ENCODE results near the gene CTSZ. TPM values are rescaled to one million over a fixed set of nuclear protein-coding genes. Genes with fewer than 3 reads are reported as not detected.
"Not testable (repeated sequence)": the region's sequence is repeated elsewhere in the genome, so short reads cannot be mapped to it uniquely, and the experiment has no call there.

The CTSZ gene
- total RNA-seq, 1 donor from 2014 or later, result 387 TPM

DNA sequence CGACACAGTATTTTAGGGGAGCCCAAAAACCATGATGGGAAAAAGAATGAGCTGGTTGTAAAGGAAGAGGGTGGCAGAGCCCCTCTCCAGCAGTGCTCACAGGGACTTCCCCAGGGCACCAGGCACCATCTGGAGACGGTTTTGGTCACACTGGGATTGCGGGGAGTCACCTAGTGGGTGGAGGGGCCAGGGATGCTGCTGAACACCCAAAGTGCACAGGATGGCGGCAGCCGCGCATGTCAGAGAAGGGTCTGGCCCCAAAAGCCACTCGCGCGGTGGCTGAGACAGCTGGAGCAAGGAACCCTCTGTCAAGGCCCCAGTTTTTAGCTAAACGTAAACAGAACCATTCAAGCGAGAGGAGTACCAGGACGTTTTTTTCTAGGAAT, 10.8 kb downstream of the CTSZ start:
- DNase-seq (ENCODE audit: low read depth), result no peak

DNA sequence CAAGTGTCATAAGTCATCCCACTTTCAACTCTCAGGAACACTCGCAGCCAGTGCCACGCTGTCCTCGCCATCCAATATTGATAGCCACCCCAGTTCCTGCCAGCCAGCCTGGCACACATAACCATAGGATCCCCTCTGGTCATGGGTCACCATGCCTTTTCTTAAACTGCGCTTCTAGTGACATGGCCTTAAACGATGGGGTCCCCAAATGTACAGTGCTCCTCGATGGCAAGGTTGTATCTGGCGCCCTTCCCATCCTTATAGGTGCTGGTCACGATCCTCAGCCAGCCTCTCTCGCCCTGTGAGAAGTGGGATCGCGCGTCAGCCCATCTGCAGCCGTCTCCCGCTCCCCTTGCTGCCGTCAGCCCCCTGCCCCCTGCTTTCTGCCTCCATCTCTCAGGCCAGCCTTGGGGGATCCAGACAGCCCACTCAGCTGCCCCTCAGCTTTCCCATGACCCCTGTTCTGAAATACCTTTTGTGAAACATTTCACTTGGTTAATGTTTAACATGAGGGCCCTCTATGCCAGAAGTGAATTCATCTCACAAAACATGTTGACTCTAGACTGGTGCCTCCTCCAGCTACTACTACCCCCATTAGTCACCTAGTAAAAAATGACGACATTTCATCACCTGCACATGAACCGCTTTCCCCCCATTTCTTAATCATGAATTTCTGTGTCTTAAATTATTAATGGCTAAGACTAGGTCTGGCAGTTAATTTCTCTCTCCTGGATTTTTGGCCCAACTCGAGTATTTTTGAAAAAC, 11.4 kb downstream of the CTSZ start:
- peak; percentile 90 for DNase-seq (ENCODE audit: low read depth)

DNA sequence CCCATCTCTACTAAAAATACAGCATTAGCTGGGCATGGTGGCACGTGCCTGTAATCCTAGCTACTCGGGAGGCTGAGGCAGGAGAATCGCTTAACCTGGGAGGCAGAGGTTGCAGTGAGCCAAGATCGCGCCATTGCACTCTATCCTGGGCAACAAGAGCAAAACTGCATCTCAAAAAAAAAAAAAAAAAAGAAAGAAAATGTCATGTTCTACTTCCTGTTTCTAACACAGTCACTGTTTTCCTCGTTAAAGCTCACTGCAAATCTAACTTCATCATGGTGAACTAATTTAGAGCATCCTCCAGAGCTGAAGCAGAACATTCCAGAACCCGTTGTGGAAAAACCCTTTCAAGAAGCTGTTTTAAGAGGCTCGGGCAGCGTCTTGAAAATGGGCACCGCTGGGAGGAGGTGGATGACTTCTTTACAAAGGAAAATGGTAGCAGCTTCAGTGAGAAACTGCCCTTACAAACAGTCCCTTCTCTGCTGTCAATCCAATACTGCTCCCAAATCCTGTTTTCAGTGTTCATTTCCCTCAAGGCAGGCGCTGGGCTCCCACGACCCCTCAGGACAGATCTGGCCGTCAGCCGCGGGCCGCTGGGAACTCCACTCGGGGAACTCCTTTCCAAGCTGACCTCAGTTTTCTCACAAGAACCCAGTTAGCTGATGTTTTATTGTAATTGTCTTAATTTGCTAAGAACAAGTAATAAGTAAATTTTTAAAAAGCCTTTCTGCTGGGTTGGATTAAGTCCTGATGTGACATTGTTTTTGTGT, 12.5 kb downstream of the CTSZ start:
- DNase-seq (ENCODE audit: low read depth), result no peak

DNA sequence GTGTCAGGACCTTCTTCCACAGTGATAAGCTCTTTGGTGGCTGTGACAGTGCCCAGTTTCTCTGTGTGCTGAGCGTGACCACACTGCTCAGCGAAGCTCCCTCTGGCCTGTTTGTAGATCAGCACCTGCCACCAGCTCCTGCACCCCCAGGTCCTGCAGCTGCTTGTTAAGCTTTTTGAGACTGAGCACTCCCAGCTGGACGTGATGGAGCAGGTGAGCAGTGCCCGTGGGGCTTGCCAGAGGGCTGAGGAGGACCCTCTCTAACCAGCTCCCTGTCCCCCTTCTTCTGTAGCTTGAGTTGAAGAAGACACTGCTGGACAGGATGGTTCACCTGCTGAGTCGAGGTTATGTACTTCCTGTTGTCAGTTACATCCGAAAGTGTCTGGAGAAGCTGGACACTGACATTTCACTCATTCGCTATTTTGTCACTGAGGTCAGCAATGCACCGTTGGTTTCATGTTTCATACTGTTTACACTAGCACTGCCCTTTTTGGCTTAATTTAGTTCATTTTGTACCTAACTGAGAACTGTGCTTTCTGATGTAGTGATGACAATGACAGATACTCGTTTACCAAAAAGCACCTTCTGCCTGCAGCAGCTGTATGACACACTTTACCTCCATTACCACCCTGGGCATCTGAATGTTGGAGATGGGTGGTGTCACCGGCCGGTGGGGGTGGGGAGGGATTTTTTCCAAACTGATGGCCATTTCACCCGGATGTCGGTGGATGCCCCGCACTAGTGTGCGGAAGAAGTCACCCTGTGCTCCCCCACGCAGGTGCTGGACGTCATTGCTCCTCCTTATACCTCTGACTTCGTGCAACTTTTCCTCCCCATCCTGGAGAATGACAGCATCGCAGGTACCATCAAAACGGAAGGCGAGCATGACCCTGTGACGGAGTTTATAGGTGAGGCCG, 13.5 kb downstream of the CTSZ start:
- DNase-seq (ENCODE audit: low read depth), result no peak

DNA sequence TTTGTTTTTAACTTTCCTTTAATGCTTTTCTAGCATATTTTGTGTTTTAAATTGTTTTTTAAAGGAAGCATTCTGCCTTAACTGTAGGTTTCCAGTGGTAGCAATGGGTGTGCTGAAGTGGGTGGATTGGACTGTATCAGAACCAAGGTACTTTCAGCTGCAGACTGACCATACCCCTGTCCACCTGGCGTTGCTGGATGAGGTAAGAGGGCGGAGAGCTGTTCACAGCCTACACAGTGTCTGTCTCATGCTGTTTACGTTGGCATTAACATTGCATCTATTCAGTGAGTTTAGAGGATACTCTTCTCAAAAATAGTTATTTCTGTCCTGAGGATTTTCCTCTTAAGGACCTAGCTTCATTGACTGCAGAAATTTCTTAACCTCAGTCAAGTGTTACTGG, 14.1 kb downstream of the CTSZ start:
- DNase-seq (ENCODE audit: low read depth), result no peak

DNA sequence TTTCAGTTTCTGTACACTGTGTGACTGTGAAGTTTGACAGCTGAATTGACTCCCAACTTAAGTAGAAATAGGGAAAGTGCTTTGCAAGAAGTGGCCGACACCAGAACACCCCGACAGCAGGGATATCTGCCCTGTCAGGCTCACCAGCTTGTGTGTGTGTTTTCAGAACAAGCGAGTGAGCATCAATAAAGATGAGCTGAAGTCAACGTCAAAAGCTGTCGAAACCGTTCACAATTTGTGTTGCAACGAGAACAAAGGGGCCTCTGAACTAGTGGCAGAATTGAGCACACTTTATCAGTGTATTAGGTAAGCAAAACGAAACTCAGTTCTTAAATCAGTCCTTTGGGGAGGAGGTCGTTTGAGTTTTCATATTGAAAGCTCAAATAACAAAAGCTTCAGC, 15.3 kb downstream of the CTSZ start:
- no peak for DNase-seq (ENCODE audit: low read depth)

DNA sequence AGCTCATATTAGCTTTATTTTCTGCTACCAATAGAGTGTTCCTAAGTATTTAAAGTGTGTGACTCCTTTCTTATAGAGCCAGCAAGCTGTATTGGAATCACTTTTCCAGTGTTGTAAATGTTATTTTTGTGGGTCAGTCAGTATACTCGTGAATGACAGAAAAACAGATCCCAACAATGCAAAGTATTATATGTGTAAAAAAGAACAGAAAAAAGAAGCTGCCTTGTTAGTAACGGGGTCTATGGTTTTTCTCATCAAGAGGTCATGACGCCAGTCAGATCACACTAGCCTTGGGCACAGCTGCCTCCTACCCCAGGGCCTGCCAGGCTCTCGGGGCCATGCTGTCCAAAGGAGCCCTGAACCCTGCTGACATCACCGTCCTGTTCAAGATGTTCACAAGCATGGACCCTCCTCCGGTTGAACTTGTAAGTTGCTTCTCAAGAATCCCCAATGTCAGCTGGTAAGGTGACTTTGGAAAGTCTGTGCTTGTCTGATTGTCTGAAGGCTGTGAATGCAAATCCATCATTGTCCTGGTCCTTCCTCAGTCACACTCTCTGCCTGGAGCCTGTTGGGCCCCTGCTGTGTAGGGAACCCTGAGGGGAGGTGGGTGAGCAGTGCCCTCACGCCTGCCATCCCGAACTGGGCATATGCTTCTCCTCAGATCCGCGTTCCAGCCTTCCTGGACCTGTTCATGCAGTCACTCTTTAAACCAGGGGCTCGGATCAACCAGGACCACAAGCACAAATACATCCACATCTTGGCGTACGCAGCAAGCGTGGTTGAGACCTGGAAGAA, 16.2 kb downstream of the CTSZ start:
- no peak for DNase-seq (ENCODE audit: low read depth)

DNA sequence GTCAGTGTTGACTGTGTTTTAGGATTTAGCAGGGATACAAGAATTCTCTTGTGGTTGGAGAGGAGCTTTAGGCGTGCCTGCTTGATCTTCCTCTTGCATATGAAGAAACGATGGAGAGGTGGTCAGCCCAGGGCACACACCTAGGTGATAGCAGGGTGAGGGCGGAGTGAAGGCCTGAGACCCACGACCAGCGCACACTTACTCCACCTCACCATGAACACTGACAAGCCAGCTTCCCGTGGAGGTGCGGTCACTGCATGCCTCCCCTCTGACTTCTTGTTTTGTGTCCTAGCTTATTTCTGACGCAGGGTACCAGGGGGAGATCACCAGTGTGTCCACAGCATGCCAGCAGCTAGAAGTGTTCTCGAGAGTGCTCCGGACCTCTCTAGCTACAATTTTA, 17.9 kb downstream of the CTSZ start:
- no peak for DNase-seq (ENCODE audit: low read depth)

DNA sequence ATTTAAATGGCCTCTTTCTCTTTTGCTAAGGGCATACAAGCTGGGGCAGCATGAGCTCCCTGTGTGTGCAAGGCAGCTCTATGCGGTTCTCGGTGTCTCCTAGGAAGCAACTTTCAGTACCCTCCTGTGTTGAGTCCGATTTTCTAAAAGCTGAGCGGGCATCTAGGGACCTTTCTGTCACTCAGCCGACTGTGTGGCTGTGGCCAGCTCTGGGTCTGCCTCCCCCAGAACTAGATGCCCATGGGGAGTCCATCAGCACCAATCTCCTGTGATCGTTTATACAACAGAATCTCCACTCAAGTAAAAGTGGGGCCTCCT, 18.5 kb downstream of the CTSZ start:
- DNase-seq (ENCODE audit: low read depth), result no peak

DNA sequence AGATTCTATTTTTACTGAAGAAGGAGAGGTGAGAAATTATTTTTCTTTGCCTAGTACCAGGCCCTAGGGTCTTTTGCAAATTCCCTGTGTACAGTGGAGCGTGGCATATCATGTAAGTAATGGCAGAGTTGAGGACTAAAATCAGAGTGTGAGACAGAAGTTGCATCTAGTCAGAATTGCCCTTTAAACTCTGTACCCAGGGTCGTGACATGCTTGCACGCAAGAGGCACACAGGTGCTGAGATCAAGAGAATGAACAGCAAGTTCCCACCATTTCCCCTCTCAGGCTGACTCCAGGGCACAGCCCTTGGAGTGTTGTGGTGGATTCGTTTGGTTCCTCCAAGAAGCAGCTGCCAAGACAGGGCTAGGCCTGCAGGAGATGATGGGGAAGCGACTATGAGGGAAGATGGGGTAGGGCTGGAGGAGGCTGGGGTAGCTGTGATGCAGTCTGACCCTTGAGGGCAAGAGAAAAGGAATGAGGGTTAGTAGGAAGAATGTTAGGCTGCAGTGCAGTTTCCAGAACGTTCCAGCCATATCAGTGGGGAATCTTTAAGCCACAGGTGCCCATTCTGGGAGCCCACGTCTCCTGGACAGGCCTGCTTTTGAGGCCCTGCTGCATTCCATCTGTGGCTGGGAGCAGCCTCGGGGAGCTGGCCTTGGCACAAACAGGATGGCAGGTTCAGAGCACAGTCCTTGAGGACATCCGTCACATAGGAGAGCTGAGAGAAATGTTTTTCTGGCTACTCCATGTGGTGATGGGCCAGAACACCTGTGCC, 19.1 kb downstream of the CTSZ start:
- no peak for DNase-seq (ENCODE audit: low read depth)

DNA sequence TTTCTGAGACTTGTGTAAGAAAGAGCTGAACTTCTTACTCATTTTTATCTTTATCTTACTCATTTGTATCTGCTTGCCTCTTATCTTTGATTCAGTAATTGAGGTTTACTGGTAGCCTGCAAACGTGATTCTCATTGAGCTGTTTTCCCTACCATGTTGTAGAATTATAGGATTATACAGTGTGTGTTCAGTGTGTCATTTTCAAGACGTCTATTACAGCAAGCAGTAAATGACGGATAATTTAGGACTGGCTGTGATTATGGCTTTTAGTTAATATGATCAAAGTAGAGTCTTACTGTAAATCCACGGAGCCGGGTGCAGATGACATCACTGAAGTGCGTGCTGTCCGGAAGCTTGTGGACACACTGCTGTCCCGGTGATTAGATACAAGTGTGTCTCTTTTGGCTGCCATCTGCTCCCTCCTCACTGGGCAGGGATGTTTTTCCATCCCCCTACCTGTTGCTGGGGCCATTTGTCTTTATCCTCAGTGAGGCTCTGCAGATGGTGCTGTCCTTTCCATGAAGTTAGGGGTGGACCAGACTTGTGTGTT, 20.0 kb downstream of the CTSZ start:
- DNase-seq (ENCODE audit: low read depth), result no peak

DNA sequence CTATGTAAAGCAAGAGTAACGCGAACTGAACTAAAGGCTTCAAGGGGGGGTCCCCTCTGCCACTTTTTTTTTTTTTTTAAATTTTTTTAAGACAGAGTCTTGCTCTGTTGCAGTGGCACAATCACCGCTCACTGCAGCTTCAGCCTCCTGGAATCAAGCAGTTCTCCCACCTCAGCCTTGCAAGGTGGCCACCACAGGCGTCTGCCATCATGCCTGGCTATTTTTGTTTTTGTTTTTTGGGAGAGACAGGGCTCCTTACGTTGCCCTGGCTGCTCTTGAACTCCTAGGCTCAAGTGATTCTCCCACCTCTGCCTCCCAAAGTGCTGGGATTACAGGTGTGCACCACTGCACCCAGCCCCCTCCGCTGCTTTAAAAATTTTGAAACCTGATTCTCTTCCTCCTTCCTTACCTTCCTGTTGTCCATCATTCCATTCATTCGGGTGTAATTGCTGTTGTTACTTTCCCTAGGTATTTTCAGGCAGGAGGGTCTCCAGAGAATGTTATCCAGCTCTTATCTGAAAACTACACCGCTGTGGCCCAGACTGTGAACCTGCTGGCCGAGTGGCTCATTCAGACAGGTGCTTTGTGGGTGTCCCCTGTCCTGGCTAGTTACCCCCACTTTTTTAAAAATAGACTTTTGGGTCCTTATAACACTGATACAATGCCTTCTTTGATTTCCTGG, 20.6 kb downstream of the CTSZ start:
- DNase-seq (ENCODE audit: low read depth), result no peak

DNA sequence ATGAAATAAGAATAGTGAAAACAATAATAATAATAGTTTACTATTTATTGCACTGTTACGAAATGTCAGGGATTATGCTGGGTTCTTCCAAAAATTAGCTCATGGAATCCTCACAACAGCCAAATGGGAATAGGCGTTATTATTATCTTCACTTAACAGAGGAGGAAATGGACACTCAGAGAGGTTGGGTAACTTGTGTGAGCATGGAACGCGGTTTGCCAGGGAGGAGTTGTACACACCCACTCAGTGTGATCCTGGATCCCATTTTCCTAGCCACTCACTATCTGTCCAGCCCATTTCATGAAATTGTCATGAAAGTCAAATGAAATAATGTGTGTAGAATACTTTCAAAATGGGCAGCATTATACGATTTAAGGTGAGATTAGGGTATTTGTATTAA, 21.4 kb downstream of the CTSZ start:
- DNase-seq (ENCODE audit: low read depth), result no peak

DNA sequence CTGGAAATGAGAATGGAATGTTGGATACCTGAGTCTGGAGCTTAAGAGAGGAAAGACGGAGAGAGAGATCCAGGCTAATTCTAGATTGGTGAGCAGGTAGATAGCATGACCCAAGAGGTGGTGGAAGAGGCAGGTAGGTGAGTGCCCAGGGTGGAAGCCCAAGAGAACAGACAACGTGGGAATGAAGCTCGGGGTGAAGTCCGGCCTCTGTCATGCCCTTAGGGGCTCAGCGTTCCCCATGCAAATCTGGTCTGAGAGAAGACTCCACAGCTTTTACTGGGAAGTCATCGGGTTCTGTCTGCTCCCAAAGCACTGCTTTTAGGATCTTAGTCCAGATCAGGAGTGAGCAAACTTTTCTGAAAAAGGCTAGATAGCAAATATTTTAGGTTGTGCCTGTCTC, 22.4 kb downstream of the CTSZ start:
- DNase-seq (ENCODE audit: low read depth), result no peak

DNA sequence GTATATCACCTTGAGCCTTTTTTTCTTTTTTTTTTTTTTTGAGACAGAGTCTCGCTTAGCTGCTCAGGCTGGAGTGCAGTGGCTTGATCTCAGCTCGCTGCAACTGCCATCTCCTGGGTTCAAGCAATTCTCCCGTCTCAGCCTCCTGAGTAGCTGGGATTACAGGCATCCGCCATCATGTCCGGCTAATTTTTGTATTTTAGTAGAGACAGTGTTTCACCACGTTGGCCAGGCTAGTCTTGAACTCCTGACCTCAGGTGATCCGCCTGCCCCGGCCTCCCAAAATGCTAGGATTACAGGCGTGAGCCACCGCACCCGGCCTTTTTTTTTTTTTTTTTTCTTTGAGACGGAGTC, 24.0 kb downstream of the CTSZ start:
- DNase-seq (ENCODE audit: low read depth), result not testable (repeated sequence)

DNA sequence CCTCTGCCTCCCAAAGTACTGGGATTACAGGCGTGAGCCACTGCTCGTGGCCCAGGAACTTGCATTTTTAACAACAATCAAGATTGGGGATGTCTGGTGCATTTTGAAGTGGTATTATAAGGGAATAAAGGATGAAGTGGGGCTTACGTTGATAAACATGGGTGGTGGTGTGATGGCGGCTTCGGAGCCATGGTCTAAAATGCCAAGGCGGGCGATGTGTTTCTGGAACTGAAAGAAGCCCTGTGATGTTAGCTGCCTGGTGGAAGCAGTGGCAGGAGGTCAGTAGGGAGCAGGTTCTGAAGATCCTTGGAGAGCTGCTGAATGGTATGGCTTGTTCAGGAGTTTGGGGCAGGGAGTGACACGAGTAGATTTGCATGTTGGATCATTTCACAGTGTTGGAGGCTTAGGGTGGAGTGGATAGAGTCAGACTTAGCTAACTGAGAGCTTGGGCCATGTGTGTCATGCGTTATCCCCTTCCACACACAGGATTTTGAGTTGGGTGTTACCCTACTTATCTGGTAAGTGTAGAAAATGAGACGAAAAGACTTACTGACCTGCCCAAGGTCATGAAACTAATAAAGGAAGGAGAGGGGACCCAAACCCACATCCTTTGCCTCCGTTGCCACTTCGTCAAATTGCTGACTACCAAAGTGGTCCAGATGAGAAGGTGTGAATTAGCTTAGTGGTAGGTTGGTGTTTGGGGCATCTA, 24.5 kb downstream of the CTSZ start:
- DNase-seq (ENCODE audit: low read depth), result no peak

DNA sequence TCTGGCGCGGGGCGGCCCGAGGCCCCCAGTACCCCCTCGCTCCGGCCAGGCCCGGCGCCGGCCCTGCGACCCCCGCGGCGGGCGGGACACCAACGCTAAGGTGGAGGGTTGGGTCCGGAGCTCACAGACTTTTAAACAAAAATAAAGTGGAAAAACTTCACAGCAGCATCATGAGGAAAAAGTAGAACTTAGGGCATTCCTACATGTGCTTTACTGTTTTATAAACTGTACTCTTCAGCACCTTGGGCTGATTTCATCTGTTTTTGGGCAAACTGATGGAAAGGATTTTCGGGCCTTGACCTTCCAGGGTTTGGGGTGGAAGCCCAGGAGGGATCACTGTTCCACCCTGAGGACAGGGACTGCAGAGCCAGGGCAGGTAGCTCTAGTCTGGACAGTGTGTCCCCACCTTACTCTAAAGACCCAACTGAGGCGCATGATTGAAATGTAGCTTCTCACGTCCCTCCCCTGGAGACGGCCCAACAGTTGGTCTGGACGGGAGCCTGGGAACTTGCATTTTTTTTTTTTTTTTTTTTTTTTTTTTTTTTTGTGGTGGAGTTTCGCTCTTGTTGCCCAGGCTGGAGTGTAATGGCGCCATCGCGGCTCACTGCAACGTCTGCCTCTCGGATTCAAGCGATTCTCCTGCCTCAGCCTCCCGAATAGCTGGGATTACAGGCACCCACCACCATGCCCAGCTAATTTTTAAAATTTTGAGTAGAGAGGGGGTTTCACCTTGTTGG, 25.3 kb downstream of the CTSZ start:
- no peak for DNase-seq (ENCODE audit: low read depth)

DNA sequence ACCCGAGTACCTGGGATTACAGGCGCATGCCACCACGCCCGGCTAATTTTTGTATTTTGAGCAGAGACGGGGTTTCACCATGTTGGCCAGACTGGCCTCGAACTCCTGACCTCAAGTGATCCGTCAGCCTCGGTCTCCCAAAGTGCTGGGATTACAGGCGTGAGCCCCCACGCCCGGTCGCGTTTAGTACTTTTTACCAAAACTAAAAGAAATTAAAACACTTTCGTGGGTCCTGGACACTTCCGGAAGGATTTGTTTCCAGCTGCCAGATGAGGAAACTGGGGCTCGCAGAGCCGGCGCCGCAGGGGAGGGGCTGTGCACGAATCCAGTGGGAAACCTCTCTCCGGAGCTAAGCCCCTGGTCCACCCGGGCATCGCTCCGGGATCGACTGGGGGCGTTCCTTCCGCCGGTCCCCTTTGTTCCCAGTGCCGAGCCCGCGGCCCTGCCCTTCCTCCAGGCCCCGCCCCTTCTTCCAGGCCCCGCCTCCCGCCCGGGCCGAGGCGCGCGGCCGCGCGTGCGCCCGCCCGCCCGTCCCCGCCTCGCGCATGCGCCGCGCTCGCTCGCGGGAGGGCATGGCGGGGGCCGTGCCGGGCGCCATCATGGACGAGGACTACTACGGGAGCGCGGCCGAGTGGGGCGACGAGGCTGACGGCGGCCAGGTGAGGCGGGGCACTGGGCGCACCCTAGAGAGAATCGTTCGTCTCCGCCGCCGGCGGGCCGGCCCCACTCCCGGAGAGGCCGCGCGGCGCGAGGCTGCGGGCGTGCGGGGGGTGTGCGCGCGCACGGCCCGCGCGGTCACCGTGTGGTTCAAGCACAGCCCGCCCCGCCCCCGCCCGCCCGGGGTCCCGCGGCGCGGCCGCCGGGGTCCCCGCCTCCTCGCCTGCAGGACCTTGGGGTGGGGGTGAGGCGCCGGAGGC, 26.1 kb downstream of the CTSZ start, which contains the start of gene NELFCD:
TSS of gene NELFCD (plus strand) at position 546 of the 917 bp plus-strand sequence. CDS start at position 600, 54 bp downstream.
- peak; percentile 31 for DNase-seq (ENCODE audit: low read depth)

All from renal cortical epithelial cell (primary cell).